Smooth muscle cell (in vitro differentiated cells): ENCODE results near the gene MSLN. TPM values are rescaled to one million over a fixed set of nuclear protein-coding genes. Genes with fewer than 3 reads are reported as not detected.

Source experiments
- DNase-seq: peaks from one replicate; lab custom pipeline; 2025; ENCODE audit not compliant: unreplicated experiment; lab: John Stamatoyannopoulos, UW
- H2AFZ ChIP-seq: fragments of 200-600 bp; sonication (generic); 2 replicates; pipeline ENCODE4 v1.6.0; 2016; ENCODE audit warnings: antibody characterized with exemption, low read depth, mild to moderate bottlenecking
- H3F3A ChIP-seq: fragments of 200-600 bp; sonication (generic); 2 replicates; pipeline ENCODE4 v1.6.0; 2017; ENCODE audit warnings: antibody characterized with exemption, low read depth
- H3K27ac ChIP-seq: fragments of 200-600 bp; sonication (generic); 2 replicates; pipeline ENCODE4 v1.5.1; 2016; ENCODE audit warnings: low read depth, mild to moderate bottlenecking
- H3K27me3 ChIP-seq: fragments of 200-600 bp; sonication (generic); 2 replicates; pipeline ENCODE4 v1.6.1; 2016; ENCODE audit warnings: low read depth, mild to moderate bottlenecking
- H3K36me3 ChIP-seq: fragments of 200-600 bp; sonication (generic); 2 replicates; pipeline ENCODE4 v1.5.1; 2016; ENCODE audit warnings: low read depth
- H3K4me1 ChIP-seq: fragments of 200-600 bp; sonication (generic); 2 replicates; pipeline ENCODE4 v1.5.1; 2016; ENCODE audit warnings: low read depth
- H3K4me2 ChIP-seq: fragments of 200-600 bp; sonication (generic); 2 replicates; pipeline ENCODE4 v1.6.0; 2016; ENCODE audit warnings: mild to moderate bottlenecking
- H3K4me3 ChIP-seq: fragments of 200-600 bp; sonication (generic); 2 replicates; pipeline ENCODE4 v1.5.1; 2016; ENCODE audit warnings: mild to moderate bottlenecking
- H3K79me2 ChIP-seq: fragments of 200-600 bp; sonication (generic); 2 replicates; pipeline ENCODE4 v1.6.0; 2016; ENCODE audit warnings: low read depth, mild to moderate bottlenecking
- H3K9ac ChIP-seq: fragments of 200-600 bp; sonication (generic); 2 replicates; pipeline ENCODE4 v1.6.0; 2016; ENCODE audit warnings: low read depth
- H3K9me3 ChIP-seq: fragments of 200-600 bp; sonication (generic); replicated peaks from 2 replicates; pipeline ENCODE4 v1.5.1; 2016; ENCODE audit warnings: low read depth
- H4K20me1 ChIP-seq: fragments of 200-600 bp; sonication (generic); 2 replicates; pipeline ENCODE4 v1.6.0; 2016; ENCODE audit warnings: low read depth
- WGBS: methylation state at CpG from one replicate; pipeline ENCODE4 v1.1.7; 2016; ENCODE audit warnings: low lambda C conversion rate; 5-methylcytosine and 5-hydroxymethylcytosine counted together
- polyA plus RNA-seq: library from polyadenylated mRNA; unstranded; fragments of >200 nt; fragmentation: Nextera tagmentation; extraction: Ambion mirVana; gene quantifications from 2 replicates; pipeline ENCODE4 v1.2.1, GENCODE V29; 2016
- total RNA-seq: library from RNA; depleted of rRNA; stranded (reverse); fragments of >200 nt; gene quantifications from 2 replicates; pipeline ENCODE4 v1.2.3, GENCODE V29; 2014
- TF ChIP-seq, protein P1 (sequence below): fragments of 200-600 bp; sonication (generic); IDR thresholded peaks from 2 replicates; pipeline ENCODE4 v1.5.1; 2017; ENCODE audit warnings: borderline replicate concordance, mild to moderate bottlenecking, antibody characterized with exemption; ENCODE audit not compliant: insufficient read depth, poor library complexity, severe bottlenecking

Gene MSLN
- total and polyA plus RNA-seq, 2 experiments from 2014 or later, result 0.26 to 3.7 TPM

DNA sequence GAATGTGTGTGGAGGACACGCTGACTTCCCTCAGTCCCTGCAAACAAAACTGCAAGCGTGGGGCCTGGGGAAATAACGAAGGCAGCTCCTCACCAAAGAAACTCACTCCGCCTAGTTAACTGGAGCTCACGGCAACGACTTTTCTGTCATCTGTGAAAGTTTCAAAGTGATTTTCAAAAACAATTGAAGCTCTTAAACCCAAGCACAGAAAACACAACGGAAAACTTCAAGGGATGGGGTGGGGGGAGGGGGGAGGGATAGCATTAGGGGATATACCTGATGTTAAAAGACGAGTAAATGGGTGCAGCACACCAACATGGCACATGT lies 43.2 kb downstream of the MSLN start:
- H3K79me2 ChIP-seq, result no peaks in the 10 kb centered on the region
- WGBS, result 69% methylated on average over 8 of the region's 8 CpGs
- H3K27me3 ChIP-seq, result peaks cover 40% of the 10 kb centered on the region

DNA sequence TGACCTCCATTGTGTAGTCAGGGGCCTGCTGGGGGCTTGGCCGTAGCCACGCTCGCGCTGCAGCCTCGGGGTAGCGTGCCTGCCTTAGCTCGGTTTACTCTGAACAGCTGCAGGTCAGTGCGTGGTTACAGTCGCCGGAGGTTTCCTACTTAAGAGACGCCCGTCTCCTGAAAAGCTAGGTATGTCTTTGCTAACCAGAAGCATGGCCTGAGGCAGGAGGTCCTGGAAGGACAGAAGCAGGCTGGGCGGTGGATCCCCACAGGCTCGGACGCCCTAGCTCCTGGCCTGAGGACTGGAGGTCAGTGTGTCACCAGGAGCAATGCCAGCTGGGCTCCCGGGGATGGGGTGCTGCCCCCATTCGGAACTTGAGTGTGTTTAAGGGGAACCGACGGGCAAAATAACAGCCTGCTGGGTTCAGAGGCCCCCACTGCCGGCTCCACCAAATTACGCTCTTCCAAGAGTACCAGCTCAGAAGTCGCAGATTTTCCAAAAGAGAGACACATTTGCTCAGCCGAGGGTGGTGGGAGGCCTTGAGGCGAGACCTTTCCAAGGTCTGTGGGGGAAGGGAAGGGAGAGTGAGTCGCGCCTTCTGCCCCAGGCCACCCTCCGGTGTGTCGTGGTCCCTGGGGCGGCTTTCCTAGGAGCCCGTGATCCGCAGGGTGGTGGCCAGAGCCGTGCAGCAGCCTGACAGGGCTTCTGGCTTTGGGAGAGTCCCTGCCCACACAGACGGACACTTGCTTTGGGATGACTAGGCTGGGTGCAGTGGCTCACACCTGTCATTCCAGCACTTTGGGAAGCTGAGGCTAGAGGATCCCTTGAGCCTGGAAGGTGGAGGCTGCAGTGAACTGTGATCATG lies 43.9 kb downstream of the MSLN start:
- H3K27me3 ChIP-seq, result peaks cover 35% of the 10 kb centered on the region
- H3F3A ChIP-seq, result no peaks in the 10 kb centered on the region
- no peak overlapping the region for H3K4me2 ChIP-seq
- 70% methylated on average over 33 of the region's 33 CpGs for WGBS
- TF ChIP-seq, protein P1, sequence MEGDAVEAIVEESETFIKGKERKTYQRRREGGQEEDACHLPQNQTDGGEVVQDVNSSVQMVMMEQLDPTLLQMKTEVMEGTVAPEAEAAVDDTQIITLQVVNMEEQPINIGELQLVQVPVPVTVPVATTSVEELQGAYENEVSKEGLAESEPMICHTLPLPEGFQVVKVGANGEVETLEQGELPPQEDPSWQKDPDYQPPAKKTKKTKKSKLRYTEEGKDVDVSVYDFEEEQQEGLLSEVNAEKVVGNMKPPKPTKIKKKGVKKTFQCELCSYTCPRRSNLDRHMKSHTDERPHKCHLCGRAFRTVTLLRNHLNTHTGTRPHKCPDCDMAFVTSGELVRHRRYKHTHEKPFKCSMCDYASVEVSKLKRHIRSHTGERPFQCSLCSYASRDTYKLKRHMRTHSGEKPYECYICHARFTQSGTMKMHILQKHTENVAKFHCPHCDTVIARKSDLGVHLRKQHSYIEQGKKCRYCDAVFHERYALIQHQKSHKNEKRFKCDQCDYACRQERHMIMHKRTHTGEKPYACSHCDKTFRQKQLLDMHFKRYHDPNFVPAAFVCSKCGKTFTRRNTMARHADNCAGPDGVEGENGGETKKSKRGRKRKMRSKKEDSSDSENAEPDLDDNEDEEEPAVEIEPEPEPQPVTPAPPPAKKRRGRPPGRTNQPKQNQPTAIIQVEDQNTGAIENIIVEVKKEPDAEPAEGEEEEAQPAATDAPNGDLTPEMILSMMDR, result no peak
- H2AFZ ChIP-seq, result no peak overlapping the region
- no peaks in the 10 kb centered on the region for H4K20me1 ChIP-seq
- no peaks in the 10 kb centered on the region for H3K79me2 ChIP-seq
- H3K4me1 ChIP-seq, result peaks cover 16% of the 10 kb centered on the region
- no peaks in the 10 kb centered on the region for H3K36me3 ChIP-seq
- DNase-seq, result no peak
- no peak overlapping the region for H3K4me3 ChIP-seq
- H3K27ac ChIP-seq, result no peak overlapping the region
- H3K9me3 ChIP-seq, result no peaks in the 10 kb centered on the region
- H3K9ac ChIP-seq, result no peak overlapping the region

More for the DNA sequence above, 43.2 kb downstream of the MSLN start:
- no peak for DNase-seq
- no peaks in the 10 kb centered on the region for H3F3A ChIP-seq
- H3K4me1 ChIP-seq, result peaks cover 16% of the 10 kb centered on the region
- H3K4me3 ChIP-seq, result no peak overlapping the region
- H3K27ac ChIP-seq, result no peak overlapping the region
- H4K20me1 ChIP-seq, result no peaks in the 10 kb centered on the region
- TF ChIP-seq, protein P1, result no peak
- no peak overlapping the region for H3K9ac ChIP-seq
- H3K36me3 ChIP-seq, result no peaks in the 10 kb centered on the region
- no peaks in the 10 kb centered on the region for H3K9me3 ChIP-seq
- H3K4me2 ChIP-seq, result no peak overlapping the region
- no peak overlapping the region for H2AFZ ChIP-seq

DNA sequence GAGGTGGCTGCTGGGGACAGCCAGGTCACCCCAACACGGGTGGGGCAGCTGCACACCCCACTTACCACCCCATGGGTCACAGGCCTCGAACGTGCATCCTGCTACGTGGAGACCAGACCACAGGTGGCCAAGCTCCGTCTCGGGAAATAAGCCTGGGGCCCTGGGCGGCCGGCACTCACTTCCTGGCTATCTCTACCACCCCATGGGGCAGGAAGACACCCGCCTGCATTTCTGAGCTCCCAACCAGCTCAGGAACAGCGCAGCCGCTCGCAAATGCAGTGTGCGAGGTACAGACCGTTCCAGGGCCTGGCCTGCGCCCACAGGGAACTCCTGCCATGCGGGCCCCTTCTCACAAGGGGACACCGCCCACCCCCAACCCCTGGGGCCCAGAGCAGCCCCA lies 44.9 kb downstream of the MSLN start:
- no peak overlapping the region for H3K4me2 ChIP-seq
- H4K20me1 ChIP-seq, result no peaks in the 10 kb centered on the region
- no peaks in the 10 kb centered on the region for H3F3A ChIP-seq
- TF ChIP-seq, protein P1, result no peak
- 93% methylated on average over 17 of the region's 17 CpGs for WGBS
- DNase-seq, result no peak
- no peak overlapping the region for H2AFZ ChIP-seq
- no peaks in the 10 kb centered on the region for H3K79me2 ChIP-seq
- no peaks in the 10 kb centered on the region for H3K36me3 ChIP-seq
- H3K9me3 ChIP-seq, result no peaks in the 10 kb centered on the region
- no peak overlapping the region for H3K27ac ChIP-seq
- peaks cover 24% of the 10 kb centered on the region for H3K27me3 ChIP-seq
- no peak overlapping the region for H3K4me3 ChIP-seq
- H3K4me1 ChIP-seq, result peaks cover 9% of the 10 kb centered on the region
- H3K9ac ChIP-seq, result no peak overlapping the region
